PFSK-1 (cell line): ENCODE data around the gene PPP1R9A.

Experiments used
- POLR2AphosphoS5 ChIP-seq: IDR thresholded peaks from 2 replicates; pipeline ENCODE4 v1.6.1; 2012; ENCODE audit warnings: low read depth, mild to moderate bottlenecking, control low read depth, low read length, moderate library complexity
- REST ChIP-seq, 2 experiments: IDR thresholded peaks; 2 replicates each; pipeline versions ENCODE4 v1.6.1 to v1.8.0; 2011 to 2012; ENCODE audit warnings: low read depth in 2 of 2, low read length in 2 of 2, control low read depth in 1 of 2, inconsistent platforms in 1 of 2, mild to moderate bottlenecking in 1 of 2, moderate library complexity in 1 of 2; ENCODE audit not compliant: insufficient read depth in 1 of 2
- SIN3A ChIP-seq: IDR thresholded peaks from 2 replicates; pipeline ENCODE4 v1.6.1; 2012; ENCODE audit warnings: mild to moderate bottlenecking, low read length, moderate library complexity, borderline replicate concordance; ENCODE audit not compliant: insufficient read depth
- TAF1 ChIP-seq: IDR thresholded peaks from 2 replicates; pipeline ENCODE4 v1.6.1; 2012; ENCODE audit warnings: low read length, control low read depth, borderline replicate concordance; ENCODE audit not compliant: insufficient read depth

DNA sequence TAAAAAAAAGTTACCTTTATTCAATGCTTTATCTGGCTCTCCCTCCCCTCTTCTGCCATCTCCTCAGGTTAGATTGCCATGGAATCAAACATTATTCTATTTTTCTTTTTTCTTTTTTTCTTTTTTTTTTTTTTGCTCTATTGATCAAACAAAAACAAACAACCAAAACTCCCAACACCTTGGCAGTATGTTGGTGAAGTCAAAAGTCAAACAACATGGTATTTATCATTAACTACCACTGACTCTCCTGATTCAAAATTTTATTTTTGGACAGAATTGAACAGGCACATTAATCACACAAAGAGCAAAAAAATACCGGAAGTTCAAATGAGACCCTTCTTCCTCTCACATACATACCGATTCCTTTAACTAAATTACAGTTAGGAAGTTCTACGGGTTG is 410.6 kb downstream of the PPP1R9A start:
- TF ChIP-seq POLR2AphosphoS5 (no peak), REST (IDR thresholded peaks at IDR 0.05; ENCODE audit: insufficient read depth in 1 of 2, low read depth in 2 of 2, low read length in 2 of 2) (no peak), SIN3A (no peak), TAF1 (no peak)
